BJ (cell line): ENCODE results near the gene NEGR1. TPM values are rescaled to one million over a fixed set of nuclear protein-coding genes. Genes with fewer than 3 reads are reported as not detected.

ENCODE experiments used
- CTCF ChIA-PET: fragments of 350-600 bp; formaldehyde crosslinking; extraction: SDS; loops from one replicate; lab custom pipeline; 2021; ENCODE audit warnings: antibody characterized with exemption, inconsistent platforms; lab: Yijun Ruan, JAX
- POLR2A ChIA-PET: fragments of 300-600 bp; sonication (Branson Sonifier 250); formaldehyde crosslinking; extraction: SDS; loops from one replicate; lab custom pipeline; 2021; ENCODE audit warnings: antibody characterized with exemption; lab: Charles Lee
- DNase-seq: peaks from one replicate; pipeline ENCODE4 v3.0.0-alpha.2; 2011; ENCODE audit warnings: low read depth
- H3K27me3 ChIP-seq: 2 replicates; pipeline ENCODE4 v1.6.0; 2011; ENCODE audit warnings: low read length; ENCODE audit not compliant: control insufficient read depth, insufficient read depth
- H3K36me3 ChIP-seq: 2 replicates; pipeline ENCODE4 v1.5.1; 2011; ENCODE audit warnings: low read length; ENCODE audit not compliant: control insufficient read depth, insufficient read depth
- H3K4me3 ChIP-seq: 2 replicates; pipeline ENCODE4 v1.5.1; 2011; ENCODE audit warnings: low read depth, mild to moderate bottlenecking, control low read depth, low read length
- CTCF ChIP-seq: IDR thresholded peaks from 2 replicates; pipeline ENCODE4 v1.5.1; 2011; ENCODE audit warnings: low read depth, mild to moderate bottlenecking, control low read depth, inconsistent platforms, low read length, moderate library complexity; ENCODE audit not compliant: insufficient read depth
- polyA plus RNA-seq: library from polyadenylated mRNA; depleted of rRNA; stranded (reverse); fragments of >200 nt; gene quantifications from 2 replicates; pipeline ENCODE4 v1.2.3, GENCODE V29; 2011

The NEGR1 gene
- polyA plus RNA-seq, 1 experiment, result 15.4 TPM

- Histone ChIP-seq H3K27me3 (no peaks in the 10 kb centered on the region), H3K36me3 (no peaks in the 10 kb centered on the region), H3K4me3 (no peak overlapping the region)
- DNase-seq, result peak; percentile 62
- CTCF ChIA-PET, result no interaction called here
- no peak for TF ChIP-seq CTCF
- POLR2A ChIA-PET, result no interaction called here
These were observed 759.6 kb downstream of the NEGR1 start for GRCh38 chr1:71522721-71523120.

- Histone ChIP-seq H3K36me3 (no peaks in the 10 kb centered on the region), H3K4me3 (no peak overlapping the region), H3K27me3 (no peaks in the 10 kb centered on the region)
- CTCF ChIA-PET, result no interaction called here
- TF ChIP-seq CTCF, result peak; percentile 69
- no peak for DNase-seq
- POLR2A ChIA-PET, result no interaction called here
These were observed 760.6 kb downstream of the NEGR1 start for GRCh38 chr1:71521655-71522264.

- Histone ChIP-seq H3K4me3 (no peak overlapping the region), H3K36me3 (no peaks in the 10 kb centered on the region), H3K27me3 (no peaks in the 10 kb centered on the region)
- ChIA-PET POLR2A (no interaction called here), CTCF (no interaction called here)
- no peak for DNase-seq
- TF ChIP-seq CTCF, result no peak
These were observed 770.8 kb downstream of the NEGR1 start for GRCh38 chr1:71511505-71511904.

GRCh38 chr1:71510725-71511124 lies 771.6 kb downstream of the NEGR1 start:
- no peak for TF ChIP-seq CTCF
- DNase-seq, result no peak
- no peaks in the 10 kb centered on the region for H3K27me3 ChIP-seq
- ChIA-PET POLR2A (no interaction called here), CTCF (no interaction called here)
- no peak overlapping the region for H3K4me3 ChIP-seq
- H3K36me3 ChIP-seq, result no peaks in the 10 kb centered on the region

GRCh38 chr1:71509051-71509595 lies 773.2 kb downstream of the NEGR1 start:
- Histone ChIP-seq H3K4me3 (no peak overlapping the region), H3K36me3 (no peaks in the 10 kb centered on the region), H3K27me3 (no peaks in the 10 kb centered on the region)
- POLR2A ChIA-PET, result no interaction called here
- CTCF ChIA-PET, result no interaction called here
- no peak for DNase-seq
- no peak for TF ChIP-seq CTCF
